ENCODE results near the gene GAGE1. TPM values are rescaled to one million over a fixed set of nuclear protein-coding genes. Genes with fewer than 3 reads are reported as not detected.
A peak's percentile ranks its signal among the peaks of the same experiment; 100 is the strongest.

Gene GAGE1
- total and polyA plus RNA-seq, 2 of the 13 experiments (the other 11 are each of a cell fraction or from before 2014, with no cell fraction given): not detected

GRCh38 chrX:49610718-49611310 is 12.0 kb downstream of the GAGE1 start (continued):
- TF ChIP-seq BHLHE40 (IDR thresholded peaks at IDR 0.05; ENCODE audit: low read length): peak; percentile 69; the same call in 1 of the 2 replicates
- TF ChIP-seq FOXJ3 (CRISPR knock-in tag; IDR thresholded peaks at IDR 0.05; ENCODE audit: borderline replicate concordance): peak; percentile 44; the same call in 1 of the 2 replicates
- no peak for TF ChIP-seq NFE2L1 (CRISPR knock-in tag; IDR thresholded peaks at IDR 0.05; ENCODE audit: borderline replicate concordance)
- TF ChIP-seq ZNF280D (CRISPR knock-in tag; IDR thresholded peaks at IDR 0.05): peak; percentile 77; the same call in 1 of the 2 replicates
- 0 out of 2 replicates have a peak, but pooled peaks have one; percentile 22 for TF ChIP-seq MEIS2 (CRISPR knock-in tag; IDR thresholded peaks at IDR 0.05)
- peak; percentile 23; the same call in 1 of the 2 replicates for TF ChIP-seq CREM (IDR thresholded peaks at IDR 0.05)
- no peak for TF ChIP-seq CREM (CRISPR knock-in tag; IDR thresholded peaks at IDR 0.05)
- TF ChIP-seq ZNF264 (CRISPR knock-in tag; IDR thresholded peaks at IDR 0.05): 0 out of 2 replicates have a peak, but pooled peaks have one; percentile 47
- TF ChIP-seq NCOA2 (CRISPR knock-in tag; IDR thresholded peaks at IDR 0.05): peak; percentile 36; the same call in 1 of the 2 replicates
- peak; percentile 74 for TF ChIP-seq PAXIP1 (CRISPR knock-in tag; conservative IDR thresholded peaks at IDR 0.05)
- TF ChIP-seq RXRB (CRISPR knock-in tag; IDR thresholded peaks at IDR 0.05; ENCODE audit: borderline replicate concordance): peak; percentile 43; the same call in 1 of the 2 replicates
- TF ChIP-seq ZNF317 (CRISPR knock-in tag; IDR thresholded peaks at IDR 0.05): 0 out of 2 replicates have a peak, but pooled peaks have one; percentile 50
- no peak for TF ChIP-seq POLR2AphosphoS5 (IDR thresholded peaks at IDR 0.05; ENCODE audit: low read depth, low read length)
- TF ChIP-seq SYNCRIP (IDR thresholded peaks at IDR 0.05; ENCODE audit: insufficient read depth, low read depth, low read length): no peak
- TF ChIP-seq NKX3-1 (CRISPR knock-in tag; IDR thresholded peaks at IDR 0.05): no peak
- no peak for TF ChIP-seq ZNF512B (CRISPR knock-in tag; IDR thresholded peaks at IDR 0.05; ENCODE audit: borderline replicate concordance)
- peak in 1 of 2 experiments; percentile 59; a peak in 2 of 4 replicates for TF ChIP-seq EP300 (IDR thresholded peaks at IDR 0.05; ENCODE audit: low read depth in 2 of 2, low read length in 2 of 2)
- TF ChIP-seq EP300 (CRISPR knock-in tag; IDR thresholded peaks at IDR 0.05; ENCODE audit: borderline replicate concordance): no peak
- TF ChIP-seq ZMYM4 (CRISPR knock-in tag; IDR thresholded peaks at IDR 0.05): peak; percentile 55; the same call in 1 of the 2 replicates
- 0 out of 2 replicates have a peak, but pooled peaks have one; percentile 28 for TF ChIP-seq NFIC (IDR thresholded peaks at IDR 0.05; ENCODE audit: low read length)

All from HepG2 (cell line).